GM23338 (cell line): Measurements from ENCODE around the gene AMPD2. TPM values are rescaled to one million over a fixed set of nuclear protein-coding genes. Genes with fewer than 3 reads are reported as not detected.

ENCODE experiments used
- ATAC-seq: fragments of 200-7000 bp; cut with Tn5 transposase; 3 replicates; pipeline ENCODE4 v1.9.1; 2020
- DNase-seq: peaks from one replicate; pipeline ENCODE4 v3.0.0-alpha.2; 2015; ENCODE audit warnings: low spot score
- H2AFZ ChIP-seq: fragments of 200-600 bp; sonication (generic); 2 replicates; pipeline ENCODE4 v1.8.0; 2016; ENCODE audit warnings: antibody characterized with exemption, mild to moderate bottlenecking, moderate library complexity
- H3F3A ChIP-seq: fragments of 200-600 bp; sonication (generic); replicated peaks from 2 replicates; pipeline ENCODE4 v1.8.0; 2017; ENCODE audit warnings: antibody characterized with exemption, mixed run types, low read depth
- H3K27ac ChIP-seq: fragments of 200-600 bp; sonication (generic); 2 replicates; pipeline ENCODE4 v1.6.1; 2016; ENCODE audit warnings: low read depth
- H3K27me3 ChIP-seq: fragments of 200-600 bp; sonication (generic); 2 replicates; pipeline ENCODE4 v1.8.0; 2016; ENCODE audit warnings: mild to moderate bottlenecking, mixed run types, moderate library complexity; ENCODE audit not compliant: insufficient read depth
- H3K36me3 ChIP-seq: fragments of 200-600 bp; sonication (generic); 2 replicates; pipeline ENCODE4 v1.8.0; 2016; ENCODE audit warnings: mild to moderate bottlenecking; ENCODE audit not compliant: insufficient read depth
- H3K4me1 ChIP-seq: fragments of 200-600 bp; sonication (generic); 2 replicates; pipeline ENCODE4 v1.8.0; 2016; ENCODE audit warnings: mild to moderate bottlenecking, moderate library complexity; ENCODE audit not compliant: insufficient read depth
- H3K4me2 ChIP-seq: fragments of 200-600 bp; sonication (generic); 2 replicates; pipeline ENCODE4 v1.7.1; 2017; ENCODE audit warnings: mixed run types
- H3K4me3 ChIP-seq: fragments of 200-600 bp; sonication (generic); 2 replicates; pipeline ENCODE4 v1.6.1; 2016; ENCODE audit warnings: mixed run types
- H3K79me2 ChIP-seq: fragments of 200-600 bp; sonication (generic); replicated peaks from 2 replicates; pipeline ENCODE4 v1.8.0; 2017; ENCODE audit warnings: mild to moderate bottlenecking; ENCODE audit not compliant: insufficient read depth
- H3K9me2 ChIP-seq: fragments of 200-600 bp; sonication (generic); 2 replicates; pipeline ENCODE4 v1.8.0; 2017; ENCODE audit not compliant: insufficient read depth
- H4K20me1 ChIP-seq: fragments of 200-600 bp; sonication (generic); replicated peaks from 2 replicates; pipeline ENCODE4 v1.8.0; 2017; ENCODE audit warnings: mild to moderate bottlenecking; ENCODE audit not compliant: insufficient read depth
- H3K27ac Mint-ChIP-seq: 2 replicates; pipeline ENCODE4 v1.8.0; 2020; ENCODE audit warnings: inconsistent platforms, mild to moderate bottlenecking, moderate library complexity, mixed read lengths
- H3K27me3 Mint-ChIP-seq: 3 replicates; pipeline ENCODE4 v1.8.0; 2022; ENCODE audit warnings: low read depth, mild to moderate bottlenecking, moderate library complexity, mixed read lengths, inconsistent platforms; ENCODE audit not compliant: insufficient read depth, poor library complexity
- H3K36me3 Mint-ChIP-seq: 3 replicates; pipeline ENCODE4 v1.8.0; 2021; ENCODE audit warnings: low read depth, mild to moderate bottlenecking, inconsistent platforms, moderate library complexity, mixed read lengths
- H3K4me1 Mint-ChIP-seq: 3 replicates; pipeline ENCODE4 v1.8.0; 2020; ENCODE audit warnings: mild to moderate bottlenecking, inconsistent platforms, mixed read lengths
- H3K4me3 Mint-ChIP-seq: 3 replicates; pipeline ENCODE4 v1.8.0; 2021; ENCODE audit warnings: moderate library complexity, mild to moderate bottlenecking, inconsistent platforms, mixed read lengths
- H3K9me3 Mint-ChIP-seq: 3 replicates; pipeline ENCODE4 v1.8.0; 2020; ENCODE audit warnings: moderate library complexity, mild to moderate bottlenecking, inconsistent platforms, mixed read lengths
- CREB1 ChIP-seq: fragments of 250-450 bp; sonication (Bioruptor Pico); IDR thresholded peaks from 2 replicates; pipeline ENCODE4 v1.5.0; 2020; ENCODE audit warnings: low read depth, mild to moderate bottlenecking, moderate library complexity
- EZH2 ChIP-seq: fragments of 200-600 bp; sonication (generic); IDR thresholded peaks from one replicate; pipeline ENCODE4 v1.8.0; 2017; ENCODE audit warnings: antibody characterized with exemption, mild to moderate bottlenecking, low read depth; ENCODE audit not compliant: unreplicated experiment
- EZH2phosphoT487 ChIP-seq: fragments of 200-600 bp; sonication (generic); IDR thresholded peaks from one replicate; pipeline ENCODE4 v1.8.1; 2018; ENCODE audit warnings: antibody characterized with exemption; ENCODE audit not compliant: unreplicated experiment
- JUNB ChIP-seq: IDR thresholded peaks from one replicate; pipeline ENCODE4 v1.6.1; 2016; ENCODE audit warnings: antibody characterized with exemption; ENCODE audit not compliant: unreplicated experiment
- NANOG ChIP-seq: IDR thresholded peaks from 2 replicates; pipeline ENCODE4 v1.6.1; 2016; ENCODE audit warnings: antibody characterized with exemption, borderline replicate concordance
- POLR2AphosphoS5 ChIP-seq: IDR thresholded peaks from 2 replicates; pipeline ENCODE4 v1.6.1; 2016; ENCODE audit warnings: antibody characterized with exemption, low read depth
- STAT1 ChIP-seq: IDR thresholded peaks from one replicate; pipeline ENCODE4 v1.6.1; 2016; ENCODE audit warnings: antibody characterized with exemption; ENCODE audit not compliant: unreplicated experiment
- ZNF114 ChIP-seq: fragments of 250-450 bp; sonication (Bioruptor Pico); IDR thresholded peaks from 2 replicates; pipeline ENCODE4 v1.5.0; 2020; ENCODE audit warnings: mild to moderate bottlenecking, moderate library complexity
- ZNF331 ChIP-seq: fragments of 250-450 bp; sonication (Bioruptor Pico); IDR thresholded peaks from 2 replicates; pipeline ENCODE4 v1.5.0; 2020; ENCODE audit warnings: low read depth, mild to moderate bottlenecking, moderate library complexity
- polyA plus RNA-seq: library from polyadenylated mRNA; unstranded; fragments of >200 nt; fragmentation: Nextera tagmentation; extraction: Ambion mirVana; gene quantifications from 2 replicates; pipeline ENCODE4 v1.2.1, GENCODE V29; 2016
- total RNA-seq: library from RNA; depleted of rRNA; stranded (reverse); fragments of >200 nt; shearing (Covaris generic); gene quantifications from 2 replicates; pipeline ENCODE4 v1.2.3, GENCODE V29; 2014
- TF ChIP-seq, protein P1 (sequence below): IDR thresholded peaks from 2 replicates; pipeline ENCODE4 v1.6.1; 2016; ENCODE audit warnings: antibody characterized with exemption
- TF ChIP-seq, protein P2 (sequence below): fragments of 250-450 bp; sonication (Bioruptor Pico); IDR thresholded peaks from 2 replicates; pipeline ENCODE4 v1.5.0; 2020; ENCODE audit warnings: mild to moderate bottlenecking, moderate library complexity
- TF ChIP-seq, protein P3 (sequence below), 2 experiments: fragments of 200-600 bp in 1 of 2; sonication (generic) in 1 of 2; conservative IDR thresholded peaks; 2 replicates each; pipeline versions ENCODE4 v1.5.1 to v1.6.1; 2016 to 2017; ENCODE audit warnings: antibody characterized with exemption in 2 of 2, low read depth in 2 of 2, mild to moderate bottlenecking in 2 of 2, moderate library complexity in 1 of 2
- TF ChIP-seq, protein P4 (sequence below): IDR thresholded peaks from one replicate; pipeline ENCODE4 v1.6.1; 2018; ENCODE audit warnings: antibody characterized with exemption; ENCODE audit not compliant: unreplicated experiment

AMPD2 gene
- total and polyA plus RNA-seq, 2 experiments from 2014 or later = 24.5 to 62.1 TPM

DNA sequence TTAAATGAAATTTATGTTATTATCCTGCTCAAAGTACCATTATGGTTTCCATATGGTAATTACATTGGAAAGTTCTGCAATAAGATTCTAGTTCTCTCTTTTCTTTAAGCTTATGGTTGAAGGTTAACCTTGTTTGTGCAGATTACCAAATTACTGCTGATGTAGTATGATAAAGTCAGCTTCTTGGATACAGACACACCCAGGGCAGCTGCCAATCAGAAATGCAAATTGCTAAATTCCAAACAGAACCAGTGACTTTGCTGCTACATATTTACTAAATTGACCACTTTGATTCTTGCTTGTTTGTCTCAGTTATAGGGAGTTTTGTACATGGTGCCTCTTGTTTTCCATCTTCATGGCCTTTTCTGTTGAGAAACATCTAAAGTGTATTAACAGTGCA is 26.7 kb upstream of the AMPD2 start:
- no peaks in the 10 kb centered on the region for H3F3A ChIP-seq
- Mint-ChIP-seq H3K9me3 (no peaks in the 10 kb centered on the region), H3K36me3 (peaks cover 22% of the 10 kb centered on the region; the same call in 1 of the 3 replicates), H3K4me3 (no peak overlapping the region), H3K27me3 (no peaks in the 10 kb centered on the region), H3K4me1 (no peaks in the 10 kb centered on the region), H3K27ac (no peak overlapping the region)
- no peak for DNase-seq
- no peaks in the 10 kb centered on the region for H3K4me1 ChIP-seq
- no peak for ATAC-seq
- H3K4me2 ChIP-seq = no peak overlapping the region
- H4K20me1 ChIP-seq = no peaks in the 10 kb centered on the region
- H3K4me3 ChIP-seq = no peak overlapping the region
- H2AFZ ChIP-seq = no peak overlapping the region
- peaks cover 16% of the 10 kb centered on the region for H3K36me3 ChIP-seq
- H3K9me2 ChIP-seq = no peaks in the 10 kb centered on the region
- H3K27me3 ChIP-seq = no peaks in the 10 kb centered on the region
- no peaks in the 10 kb centered on the region for H3K79me2 ChIP-seq
- TF ChIP-seq, protein P1, sequence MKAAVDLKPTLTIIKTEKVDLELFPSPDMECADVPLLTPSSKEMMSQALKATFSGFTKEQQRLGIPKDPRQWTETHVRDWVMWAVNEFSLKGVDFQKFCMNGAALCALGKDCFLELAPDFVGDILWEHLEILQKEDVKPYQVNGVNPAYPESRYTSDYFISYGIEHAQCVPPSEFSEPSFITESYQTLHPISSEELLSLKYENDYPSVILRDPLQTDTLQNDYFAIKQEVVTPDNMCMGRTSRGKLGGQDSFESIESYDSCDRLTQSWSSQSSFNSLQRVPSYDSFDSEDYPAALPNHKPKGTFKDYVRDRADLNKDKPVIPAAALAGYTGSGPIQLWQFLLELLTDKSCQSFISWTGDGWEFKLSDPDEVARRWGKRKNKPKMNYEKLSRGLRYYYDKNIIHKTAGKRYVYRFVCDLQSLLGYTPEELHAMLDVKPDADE = no peak
- no peak for TF ChIP-seq CREB1 (CRISPR knock-in tag)
- TF ChIP-seq NANOG = no peak
- TF ChIP-seq EZH2 = no peak
- TF ChIP-seq STAT1 = no peak
- TF ChIP-seq EZH2phosphoT487 = no peak
- TF ChIP-seq, protein P2, sequence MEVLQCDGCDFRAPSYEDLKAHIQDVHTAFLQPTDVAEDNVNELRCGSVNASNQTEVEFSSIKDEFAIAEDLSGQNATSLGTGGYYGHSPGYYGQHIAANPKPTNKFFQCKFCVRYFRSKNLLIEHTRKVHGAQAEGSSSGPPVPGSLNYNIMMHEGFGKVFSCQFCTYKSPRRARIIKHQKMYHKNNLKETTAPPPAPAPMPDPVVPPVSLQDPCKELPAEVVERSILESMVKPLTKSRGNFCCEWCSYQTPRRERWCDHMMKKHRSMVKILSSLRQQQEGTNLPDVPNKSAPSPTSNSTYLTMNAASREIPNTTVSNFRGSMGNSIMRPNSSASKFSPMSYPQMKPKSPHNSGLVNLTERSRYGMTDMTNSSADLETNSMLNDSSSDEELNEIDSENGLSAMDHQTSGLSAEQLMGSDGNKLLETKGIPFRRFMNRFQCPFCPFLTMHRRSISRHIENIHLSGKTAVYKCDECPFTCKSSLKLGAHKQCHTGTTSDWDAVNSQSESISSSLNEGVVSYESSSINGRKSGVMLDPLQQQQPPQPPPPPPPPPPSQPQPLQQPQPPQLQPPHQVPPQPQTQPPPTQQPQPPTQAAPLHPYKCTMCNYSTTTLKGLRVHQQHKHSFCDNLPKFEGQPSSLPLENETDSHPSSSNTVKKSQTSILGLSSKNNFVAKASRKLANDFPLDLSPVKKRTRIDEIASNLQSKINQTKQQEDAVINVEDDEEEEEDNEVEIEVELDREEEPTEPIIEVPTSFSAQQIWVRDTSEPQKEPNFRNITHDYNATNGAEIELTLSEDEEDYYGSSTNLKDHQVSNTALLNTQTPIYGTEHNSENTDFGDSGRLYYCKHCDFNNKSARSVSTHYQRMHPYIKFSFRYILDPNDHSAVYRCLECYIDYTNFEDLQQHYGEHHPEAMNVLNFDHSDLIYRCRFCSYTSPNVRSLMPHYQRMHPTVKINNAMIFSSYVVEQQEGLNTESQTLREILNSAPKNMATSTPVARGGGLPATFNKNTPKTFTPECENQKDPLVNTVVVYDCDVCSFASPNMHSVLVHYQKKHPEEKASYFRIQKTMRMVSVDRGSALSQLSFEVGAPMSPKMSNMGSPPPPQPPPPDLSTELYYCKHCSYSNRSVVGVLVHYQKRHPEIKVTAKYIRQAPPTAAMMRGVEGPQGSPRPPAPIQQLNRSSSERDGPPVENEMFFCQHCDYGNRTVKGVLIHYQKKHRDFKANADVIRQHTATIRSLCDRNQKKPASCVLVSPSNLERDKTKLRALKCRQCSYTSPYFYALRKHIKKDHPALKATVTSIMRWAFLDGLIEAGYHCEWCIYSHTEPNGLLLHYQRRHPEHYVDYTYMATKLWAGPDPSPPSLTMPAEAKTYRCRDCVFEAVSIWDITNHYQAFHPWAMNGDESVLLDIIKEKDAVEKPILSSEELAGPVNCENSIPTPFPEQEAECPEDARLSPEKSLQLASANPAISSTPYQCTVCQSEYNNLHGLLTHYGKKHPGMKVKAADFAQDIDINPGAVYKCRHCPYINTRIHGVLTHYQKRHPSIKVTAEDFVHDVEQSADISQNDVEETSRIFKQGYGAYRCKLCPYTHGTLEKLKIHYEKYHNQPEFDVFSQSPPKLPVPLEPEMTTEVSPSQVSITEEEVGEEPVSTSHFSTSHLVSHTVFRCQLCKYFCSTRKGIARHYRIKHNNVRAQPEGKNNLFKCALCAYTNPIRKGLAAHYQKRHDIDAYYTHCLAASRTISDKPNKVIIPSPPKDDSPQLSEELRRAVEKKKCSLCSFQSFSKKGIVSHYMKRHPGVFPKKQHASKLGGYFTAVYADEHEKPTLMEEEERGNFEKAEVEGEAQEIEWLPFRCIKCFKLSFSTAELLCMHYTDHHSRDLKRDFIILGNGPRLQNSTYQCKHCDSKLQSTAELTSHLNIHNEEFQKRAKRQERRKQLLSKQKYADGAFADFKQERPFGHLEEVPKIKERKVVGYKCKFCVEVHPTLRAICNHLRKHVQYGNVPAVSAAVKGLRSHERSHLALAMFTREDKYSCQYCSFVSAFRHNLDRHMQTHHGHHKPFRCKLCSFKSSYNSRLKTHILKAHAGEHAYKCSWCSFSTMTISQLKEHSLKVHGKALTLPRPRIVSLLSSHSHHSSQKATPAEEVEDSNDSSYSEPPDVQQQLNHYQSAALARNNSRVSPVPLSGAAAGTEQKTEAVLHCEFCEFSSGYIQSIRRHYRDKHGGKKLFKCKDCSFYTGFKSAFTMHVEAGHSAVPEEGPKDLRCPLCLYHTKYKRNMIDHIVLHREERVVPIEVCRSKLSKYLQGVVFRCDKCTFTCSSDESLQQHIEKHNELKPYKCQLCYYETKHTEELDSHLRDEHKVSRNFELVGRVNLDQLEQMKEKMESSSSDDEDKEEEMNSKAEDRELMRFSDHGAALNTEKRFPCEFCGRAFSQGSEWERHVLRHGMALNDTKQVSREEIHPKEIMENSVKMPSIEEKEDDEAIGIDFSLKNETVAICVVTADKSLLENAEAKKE = no peak
- TF ChIP-seq ZNF114 = no peak
- no peak for TF ChIP-seq POLR2AphosphoS5
- TF ChIP-seq ZNF331 (CRISPR knock-in tag) = no peak
- no peak for TF ChIP-seq JUNB
- TF ChIP-seq, protein P3, sequence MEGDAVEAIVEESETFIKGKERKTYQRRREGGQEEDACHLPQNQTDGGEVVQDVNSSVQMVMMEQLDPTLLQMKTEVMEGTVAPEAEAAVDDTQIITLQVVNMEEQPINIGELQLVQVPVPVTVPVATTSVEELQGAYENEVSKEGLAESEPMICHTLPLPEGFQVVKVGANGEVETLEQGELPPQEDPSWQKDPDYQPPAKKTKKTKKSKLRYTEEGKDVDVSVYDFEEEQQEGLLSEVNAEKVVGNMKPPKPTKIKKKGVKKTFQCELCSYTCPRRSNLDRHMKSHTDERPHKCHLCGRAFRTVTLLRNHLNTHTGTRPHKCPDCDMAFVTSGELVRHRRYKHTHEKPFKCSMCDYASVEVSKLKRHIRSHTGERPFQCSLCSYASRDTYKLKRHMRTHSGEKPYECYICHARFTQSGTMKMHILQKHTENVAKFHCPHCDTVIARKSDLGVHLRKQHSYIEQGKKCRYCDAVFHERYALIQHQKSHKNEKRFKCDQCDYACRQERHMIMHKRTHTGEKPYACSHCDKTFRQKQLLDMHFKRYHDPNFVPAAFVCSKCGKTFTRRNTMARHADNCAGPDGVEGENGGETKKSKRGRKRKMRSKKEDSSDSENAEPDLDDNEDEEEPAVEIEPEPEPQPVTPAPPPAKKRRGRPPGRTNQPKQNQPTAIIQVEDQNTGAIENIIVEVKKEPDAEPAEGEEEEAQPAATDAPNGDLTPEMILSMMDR (conservative IDR thresholded peaks at IDR 0.05; ENCODE audit: low read depth in 2 of 2) = no peak
- TF ChIP-seq, protein P4, sequence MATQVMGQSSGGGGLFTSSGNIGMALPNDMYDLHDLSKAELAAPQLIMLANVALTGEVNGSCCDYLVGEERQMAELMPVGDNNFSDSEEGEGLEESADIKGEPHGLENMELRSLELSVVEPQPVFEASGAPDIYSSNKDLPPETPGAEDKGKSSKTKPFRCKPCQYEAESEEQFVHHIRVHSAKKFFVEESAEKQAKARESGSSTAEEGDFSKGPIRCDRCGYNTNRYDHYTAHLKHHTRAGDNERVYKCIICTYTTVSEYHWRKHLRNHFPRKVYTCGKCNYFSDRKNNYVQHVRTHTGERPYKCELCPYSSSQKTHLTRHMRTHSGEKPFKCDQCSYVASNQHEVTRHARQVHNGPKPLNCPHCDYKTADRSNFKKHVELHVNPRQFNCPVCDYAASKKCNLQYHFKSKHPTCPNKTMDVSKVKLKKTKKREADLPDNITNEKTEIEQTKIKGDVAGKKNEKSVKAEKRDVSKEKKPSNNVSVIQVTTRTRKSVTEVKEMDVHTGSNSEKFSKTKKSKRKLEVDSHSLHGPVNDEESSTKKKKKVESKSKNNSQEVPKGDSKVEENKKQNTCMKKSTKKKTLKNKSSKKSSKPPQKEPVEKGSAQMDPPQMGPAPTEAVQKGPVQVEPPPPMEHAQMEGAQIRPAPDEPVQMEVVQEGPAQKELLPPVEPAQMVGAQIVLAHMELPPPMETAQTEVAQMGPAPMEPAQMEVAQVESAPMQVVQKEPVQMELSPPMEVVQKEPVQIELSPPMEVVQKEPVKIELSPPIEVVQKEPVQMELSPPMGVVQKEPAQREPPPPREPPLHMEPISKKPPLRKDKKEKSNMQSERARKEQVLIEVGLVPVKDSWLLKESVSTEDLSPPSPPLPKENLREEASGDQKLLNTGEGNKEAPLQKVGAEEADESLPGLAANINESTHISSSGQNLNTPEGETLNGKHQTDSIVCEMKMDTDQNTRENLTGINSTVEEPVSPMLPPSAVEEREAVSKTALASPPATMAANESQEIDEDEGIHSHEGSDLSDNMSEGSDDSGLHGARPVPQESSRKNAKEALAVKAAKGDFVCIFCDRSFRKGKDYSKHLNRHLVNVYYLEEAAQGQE = no peak
- H3K27ac ChIP-seq = no peak overlapping the region
